Psoas muscle (tissue), 8 donors: ENCODE data around the gene PCMTD2. TPM values are rescaled to one million over a fixed set of nuclear protein-coding genes. Genes with fewer than 3 reads are reported as not detected.

Experiments used
- ATAC-seq, 4 donors: fragments of 200-7000 bp; cut with Tn5 transposase; one replicate each; pipeline ENCODE4 v1.9.1; 2020; ENCODE audit warnings: moderate library complexity in 3 of 4, mild to moderate bottlenecking in 2 of 4
- DNase-seq, 2 donors: peaks; one replicate each; pipeline ENCODE4 v3.0.0-alpha.2; 2020
- H3K27ac ChIP-seq: fragments of 200-600 bp; one replicate; pipeline ENCODE4 v1.8.0; 2022
- H3K27me3 ChIP-seq, 3 donors: fragments of 200-600 bp in 1 of 3; one replicate each; pipeline versions ENCODE4 v1.6.1 to v1.8.0; 2013 to 2022; ENCODE audit warnings: low read length in 2 of 3, mild to moderate bottlenecking in 2 of 3, moderate library complexity in 1 of 3; ENCODE audit not compliant: insufficient read depth in 3 of 3
- H3K36me3 ChIP-seq, 2 donors: fragments of 200-600 bp in 1 of 2; one replicate each; pipeline versions ENCODE4 v1.6.1 to v1.8.0; 2013 to 2022; ENCODE audit warnings: low read depth in 1 of 2, mild to moderate bottlenecking in 1 of 2, moderate library complexity in 1 of 2; ENCODE audit not compliant: insufficient read depth in 1 of 2
- H3K4me1 ChIP-seq: fragments of 200-600 bp; one replicate; pipeline ENCODE4 v1.8.0; 2022
- H3K4me3 ChIP-seq: fragments of 200-600 bp; one replicate; pipeline ENCODE4 v1.8.0; 2022; ENCODE audit warnings: mild to moderate bottlenecking
- H3K9me3 ChIP-seq: fragments of 200-600 bp; one replicate; pipeline ENCODE4 v1.8.0; 2022
- WGBS, 3 donors: extraction: QIAGEN DNeasy Blood & Tissue Kit; methylation state at CpG; one replicate each; pipeline versions ENCODE4 v1.1.6 to v1.1.7; 2013; 5-methylcytosine and 5-hydroxymethylcytosine counted together
- intact Hi-C, 2 donors: fragments of 100-400 bp; cut with DNase I; formaldehyde crosslinking; loops; one replicate each; pipeline versions ENCODE4 v1.11.0 to v1.14.2; 2022
- polyA plus RNA-seq, 3 donors: library from polyadenylated mRNA; stranded (reverse); fragments of 200-250 nt; gene quantifications; one replicate each; pipeline ENCODE4 v1.2.3, GENCODE V29; 2013
- total RNA-seq, 4 donors: library from RNA; stranded (reverse); fragmentation: NEBNext Ultra II Directional in 2 of 4; extraction: Animal tissue kit (Norgen Biotek cat#: 25700) in 2 of 4; gene quantifications; one replicate each; pipeline versions ENCODE4 v1.2.1 to v1.2.4, GENCODE V29; 2021 to 2023
- TF ChIP-seq, protein P1 (sequence below): fragments of 200-600 bp; IDR thresholded peaks from one replicate; pipeline ENCODE4 v1.8.0; 2022; ENCODE audit warnings: antibody characterized with exemption
- donor health status: healthy with polysubstance abuse.
- donor health status: DM: no; HTN: no; CAD: no; lungs with moderate emphysema.
- donor health status: Bipolar disorder and iron deficiency.
- donor health status: healthy.
- donor health status: DM: yes; HTN: yes; CAD: no.
- donor health status: DM: no; HTN: no; CAD: no.
- donor health status: DM: no; HTN: no; CAD: no.
- donor health status: DM: yes; HTN: yes; CAD: no.

Gene PCMTD2
- total and polyA plus RNA-seq, 7 donors: 11.7 to 47.3 (median 37.8) TPM

DNA sequence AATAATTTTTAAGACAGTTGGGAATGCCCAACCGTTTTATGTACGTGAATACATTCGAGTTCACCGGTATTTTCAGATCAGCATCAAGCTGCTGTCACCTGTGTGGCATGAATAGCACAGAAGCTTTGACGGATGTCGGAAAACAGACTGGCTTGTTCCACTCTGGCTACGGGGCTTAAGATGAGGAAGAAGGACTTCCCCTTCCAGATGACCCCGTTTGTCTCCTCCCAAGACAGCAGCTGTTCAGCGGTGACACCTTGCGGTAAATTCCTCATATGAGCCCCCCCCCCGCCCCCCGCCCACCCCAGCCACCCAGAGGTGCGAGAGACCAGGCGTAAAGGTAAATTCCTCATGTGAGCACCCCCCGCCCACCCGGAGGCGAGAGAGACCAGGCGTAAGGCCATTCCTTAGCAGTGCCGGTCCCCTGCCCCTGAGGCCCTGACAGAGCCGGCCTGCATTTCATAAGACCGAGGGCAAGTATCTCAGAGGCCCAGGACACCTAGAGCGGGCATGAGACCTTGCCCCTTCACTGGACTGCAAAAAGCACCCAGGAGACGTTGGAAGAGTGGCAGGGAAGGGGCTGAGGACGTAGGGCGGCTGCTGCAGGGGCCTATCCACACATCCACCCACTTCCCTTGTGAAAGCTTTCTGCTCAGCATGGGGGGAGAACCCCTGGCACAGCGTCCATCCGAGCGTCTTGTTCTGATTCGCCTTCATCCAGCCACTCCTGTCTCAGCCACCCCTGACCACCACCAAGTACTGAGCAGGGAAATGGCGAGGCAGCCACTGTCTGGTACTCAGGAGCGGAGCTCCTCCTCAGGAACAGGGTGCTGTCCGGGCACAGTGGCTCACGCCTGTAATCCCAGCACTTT is 7.3 kb upstream of the PCMTD2 start:
- TF ChIP-seq, protein P1, sequence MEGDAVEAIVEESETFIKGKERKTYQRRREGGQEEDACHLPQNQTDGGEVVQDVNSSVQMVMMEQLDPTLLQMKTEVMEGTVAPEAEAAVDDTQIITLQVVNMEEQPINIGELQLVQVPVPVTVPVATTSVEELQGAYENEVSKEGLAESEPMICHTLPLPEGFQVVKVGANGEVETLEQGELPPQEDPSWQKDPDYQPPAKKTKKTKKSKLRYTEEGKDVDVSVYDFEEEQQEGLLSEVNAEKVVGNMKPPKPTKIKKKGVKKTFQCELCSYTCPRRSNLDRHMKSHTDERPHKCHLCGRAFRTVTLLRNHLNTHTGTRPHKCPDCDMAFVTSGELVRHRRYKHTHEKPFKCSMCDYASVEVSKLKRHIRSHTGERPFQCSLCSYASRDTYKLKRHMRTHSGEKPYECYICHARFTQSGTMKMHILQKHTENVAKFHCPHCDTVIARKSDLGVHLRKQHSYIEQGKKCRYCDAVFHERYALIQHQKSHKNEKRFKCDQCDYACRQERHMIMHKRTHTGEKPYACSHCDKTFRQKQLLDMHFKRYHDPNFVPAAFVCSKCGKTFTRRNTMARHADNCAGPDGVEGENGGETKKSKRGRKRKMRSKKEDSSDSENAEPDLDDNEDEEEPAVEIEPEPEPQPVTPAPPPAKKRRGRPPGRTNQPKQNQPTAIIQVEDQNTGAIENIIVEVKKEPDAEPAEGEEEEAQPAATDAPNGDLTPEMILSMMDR: no peak
- no peaks in the 10 kb centered on the region for H3K9me3 ChIP-seq
- no peaks in the 10 kb centered on the region for H3K36me3 ChIP-seq
- ATAC-seq: no peak
- H3K27ac ChIP-seq: no peak overlapping the region
- DNase-seq: no peak
- 66 to 72% (median 69%) methylated on average over 32 to 33 of the region's 33 CpGs for WGBS, 3 donors
- no peaks in the 10 kb centered on the region for H3K4me1 ChIP-seq
- intact Hi-C loops: no loop called here
- peaks cover 0 to 4% (median 0%) of the 10 kb centered on the region in 3 donors for H3K27me3 ChIP-seq
- no peak overlapping the region for H3K4me3 ChIP-seq

- DNase-seq: no peak
- intact Hi-C loops: no loop called here
- Histone ChIP-seq H3K4me1 (peaks cover 3% of the 10 kb centered on the region), H3K9me3 (no peaks in the 10 kb centered on the region), H3K4me3 (no peak overlapping the region), H3K27ac (no peak overlapping the region), H3K27me3 (no peaks in the 10 kb centered on the region), H3K36me3 (no peaks in the 10 kb centered on the region)
- TF ChIP-seq, protein P1: no peak
- WGBS, 3 donors: 79 to 88% (median 84%) methylated on average over 2 of the region's 2 CpGs
- ATAC-seq: no peak
Measured at GRCh38 chr20:64250027-64250426, 5.5 kb upstream of the PCMTD2 start.

GRCh38 chr20:64253000-64253383 is 2.6 kb upstream of the PCMTD2 start:
- H3K9me3 ChIP-seq: no peaks in the 10 kb centered on the region
- no peaks in the 10 kb centered on the region for H3K36me3 ChIP-seq
- intact Hi-C loops: no loop called here
- ATAC-seq (no peak), DNase-seq (no peak)
- peaks cover 19% of the 10 kb centered on the region for H3K4me1 ChIP-seq
- no peak overlapping the region for H3K4me3 ChIP-seq
- TF ChIP-seq, protein P1: no peak
- H3K27ac ChIP-seq: no peak overlapping the region
- 91 to 96% (median 92%) methylated on average over 4 of the region's 4 CpGs for WGBS, 3 donors
- H3K27me3 ChIP-seq: no peaks in the 10 kb centered on the region

DNA sequence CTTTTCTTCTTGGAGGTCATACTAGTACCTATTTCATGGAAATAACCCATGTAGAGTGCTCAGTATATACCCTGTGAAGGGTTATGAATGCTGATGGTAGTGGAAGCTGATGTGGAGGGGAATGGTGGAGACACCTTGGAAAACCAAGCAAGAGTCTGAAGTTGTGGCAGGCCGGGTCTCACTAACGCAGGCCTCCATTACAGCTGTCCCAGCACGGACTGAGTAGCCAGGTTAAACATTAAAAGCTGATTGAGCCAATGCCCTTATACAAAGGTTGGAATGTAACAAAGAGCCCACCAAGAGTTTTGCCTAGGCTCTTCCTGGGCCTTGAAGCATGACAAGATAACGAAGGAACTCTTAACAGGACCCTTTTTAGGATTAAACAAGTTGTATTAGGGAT is 2.1 kb upstream of the PCMTD2 start:
- Histone ChIP-seq H3K27ac (no peak overlapping the region), H3K4me1 (peaks cover 23% of the 10 kb centered on the region), H3K9me3 (no peaks in the 10 kb centered on the region), H3K27me3 (no peaks in the 10 kb centered on the region), H3K4me3 (no peak overlapping the region), H3K36me3 (no peaks in the 10 kb centered on the region)
- ATAC-seq (no peak), DNase-seq (no peak)
- TF ChIP-seq, protein P1: no peak
- intact Hi-C loops: no loop called here
- 87 to 91% (median 89%) methylated on average over 4 of the region's 4 CpGs for WGBS, 3 donors
